ENCODE data around the gene ZNF652. TPM values are rescaled to one million over a fixed set of nuclear protein-coding genes. Genes with fewer than 3 reads are reported as not detected.
"Not testable (repeated sequence)": the region's sequence is repeated elsewhere in the genome, so short reads cannot be mapped to it uniquely, and the experiment has no call there.

Gene ZNF652
- total RNA-seq, 1 experiment from 2014 or later: 42.8 TPM

DNA sequence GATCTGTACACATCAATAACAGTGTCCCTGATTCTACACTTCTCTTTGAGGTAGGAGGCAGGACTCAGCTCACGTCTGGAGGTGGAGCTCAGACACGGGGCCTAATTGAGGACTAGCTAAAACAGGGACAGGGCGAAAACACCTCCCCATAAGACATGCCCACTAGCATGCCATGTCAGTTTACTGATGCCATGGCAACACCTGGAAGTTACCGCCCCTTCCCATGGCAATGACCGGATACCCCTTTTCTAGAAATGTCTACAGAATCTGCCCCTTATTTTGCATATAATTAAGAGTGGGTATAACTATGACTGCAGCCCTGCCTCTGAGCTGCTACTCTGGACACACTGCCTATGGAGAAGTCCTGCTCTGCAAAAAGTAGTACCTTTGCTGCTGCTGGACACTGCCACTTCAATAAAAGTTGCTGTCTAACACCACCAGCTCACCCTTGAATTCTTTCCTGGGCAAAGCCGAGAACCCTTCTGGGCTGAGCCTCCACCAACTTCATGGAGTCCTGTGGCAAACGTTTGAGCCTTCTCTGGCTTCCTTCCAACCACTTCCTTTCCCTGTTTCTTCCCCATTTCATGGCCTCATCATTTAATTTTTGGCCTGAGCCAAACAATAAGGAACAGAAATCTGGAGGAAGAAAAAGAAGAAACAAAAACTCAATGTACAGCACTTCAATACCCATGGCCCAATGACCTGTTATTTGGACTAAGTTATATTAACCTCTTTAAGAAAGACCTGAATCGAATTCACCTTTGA, 31.6 kb upstream of the ZNF652 start:
- CTCF ChIA-PET: no interaction called here
- H3K27ac Mint-ChIP-seq (ENCODE audit: unreplicated experiment): no peak overlapping the region
- no peaks in the 10 kb centered on the region for H3K9me3 Mint-ChIP-seq (ENCODE audit: low read depth, unreplicated experiment)
- no peak for DNase-seq
- intact Hi-C loops (cut with micrococcal nuclease; ENCODE audit: unreplicated experiment): loop anchor here (2.0 kb wide), 1 partner anchor 31 kb away; the partner anchor contains the start of gene ZNF652
- TF ChIP-seq, protein P1, sequence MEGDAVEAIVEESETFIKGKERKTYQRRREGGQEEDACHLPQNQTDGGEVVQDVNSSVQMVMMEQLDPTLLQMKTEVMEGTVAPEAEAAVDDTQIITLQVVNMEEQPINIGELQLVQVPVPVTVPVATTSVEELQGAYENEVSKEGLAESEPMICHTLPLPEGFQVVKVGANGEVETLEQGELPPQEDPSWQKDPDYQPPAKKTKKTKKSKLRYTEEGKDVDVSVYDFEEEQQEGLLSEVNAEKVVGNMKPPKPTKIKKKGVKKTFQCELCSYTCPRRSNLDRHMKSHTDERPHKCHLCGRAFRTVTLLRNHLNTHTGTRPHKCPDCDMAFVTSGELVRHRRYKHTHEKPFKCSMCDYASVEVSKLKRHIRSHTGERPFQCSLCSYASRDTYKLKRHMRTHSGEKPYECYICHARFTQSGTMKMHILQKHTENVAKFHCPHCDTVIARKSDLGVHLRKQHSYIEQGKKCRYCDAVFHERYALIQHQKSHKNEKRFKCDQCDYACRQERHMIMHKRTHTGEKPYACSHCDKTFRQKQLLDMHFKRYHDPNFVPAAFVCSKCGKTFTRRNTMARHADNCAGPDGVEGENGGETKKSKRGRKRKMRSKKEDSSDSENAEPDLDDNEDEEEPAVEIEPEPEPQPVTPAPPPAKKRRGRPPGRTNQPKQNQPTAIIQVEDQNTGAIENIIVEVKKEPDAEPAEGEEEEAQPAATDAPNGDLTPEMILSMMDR (IDR thresholded peaks at IDR 0.05; ENCODE audit: unreplicated experiment): no peak
- H3K36me3 Mint-ChIP-seq (ENCODE audit: insufficient read depth, unreplicated experiment): no peaks in the 10 kb centered on the region
- peaks cover 14% of the 10 kb centered on the region for H3K4me1 Mint-ChIP-seq (ENCODE audit: low read depth, unreplicated experiment)
- H3K27me3 Mint-ChIP-seq (ENCODE audit: unreplicated experiment): peaks cover 19% of the 10 kb centered on the region
- no TSS peak for BruUV-seq (replicated peaks)
- H3K4me3 Mint-ChIP-seq (ENCODE audit: low read depth, unreplicated experiment): no peak overlapping the region

DNA sequence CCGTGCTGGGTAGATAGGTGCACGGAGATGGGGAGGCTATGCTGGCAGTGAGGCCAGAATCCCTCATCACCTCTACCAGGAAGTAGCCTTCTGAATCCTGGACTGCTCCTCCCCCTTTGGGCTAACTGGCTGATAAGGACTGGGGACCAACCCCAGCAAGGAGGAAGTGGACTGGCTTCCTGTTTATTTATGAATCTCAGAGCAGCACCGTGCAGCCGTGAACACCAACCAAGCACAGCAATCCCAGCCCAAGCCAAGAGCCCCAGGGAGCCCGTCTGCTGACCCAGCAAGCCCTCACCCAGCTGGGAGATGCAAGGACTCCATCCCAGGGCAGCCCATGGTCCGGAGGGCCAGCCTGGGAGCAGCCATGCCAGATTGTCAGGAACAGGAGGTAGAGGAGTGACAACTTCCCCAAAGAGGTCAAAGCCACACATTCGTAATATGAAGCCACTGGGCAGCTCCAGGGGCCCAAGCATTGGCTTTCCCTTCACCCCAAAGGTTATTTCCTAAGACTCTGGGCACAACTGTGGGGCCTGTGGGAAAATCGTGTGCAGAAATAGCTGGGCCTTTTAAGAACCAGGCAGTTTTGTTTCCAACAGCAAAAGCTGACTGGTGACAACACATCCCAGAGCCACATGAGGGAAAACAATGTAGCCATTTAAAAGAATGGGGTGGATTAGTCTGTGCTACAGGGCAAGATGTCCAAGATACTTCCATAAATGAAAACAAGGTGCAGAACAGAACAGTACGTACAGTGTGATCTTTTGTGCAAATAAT, 28.7 kb upstream of the ZNF652 start:
- Mint-ChIP-seq H3K4me1 (ENCODE audit: low read depth, unreplicated experiment) (peaks cover 14% of the 10 kb centered on the region), H3K27me3 (ENCODE audit: unreplicated experiment) (peaks cover 13% of the 10 kb centered on the region), H3K27ac (ENCODE audit: unreplicated experiment) (peak overlapping the region; percentile 2), H3K4me3 (ENCODE audit: low read depth, unreplicated experiment) (no peak overlapping the region), H3K9me3 (ENCODE audit: low read depth, unreplicated experiment) (no peaks in the 10 kb centered on the region), H3K36me3 (ENCODE audit: insufficient read depth, unreplicated experiment) (no peaks in the 10 kb centered on the region)
- intact Hi-C loops (cut with micrococcal nuclease; ENCODE audit: unreplicated experiment): no loop called here
- peak; percentile 52 for DNase-seq
- TF ChIP-seq, protein P1 (IDR thresholded peaks at IDR 0.05; ENCODE audit: unreplicated experiment): no peak
- CTCF ChIA-PET: interaction anchor here (1.1 to 1.3 kb wide), 2 partner anchors 10 to 75 kb away, joined by 4 to 5 read pairs; no protein-coding TSS in a partner anchor
- no TSS peak for BruUV-seq (replicated peaks)

DNA sequence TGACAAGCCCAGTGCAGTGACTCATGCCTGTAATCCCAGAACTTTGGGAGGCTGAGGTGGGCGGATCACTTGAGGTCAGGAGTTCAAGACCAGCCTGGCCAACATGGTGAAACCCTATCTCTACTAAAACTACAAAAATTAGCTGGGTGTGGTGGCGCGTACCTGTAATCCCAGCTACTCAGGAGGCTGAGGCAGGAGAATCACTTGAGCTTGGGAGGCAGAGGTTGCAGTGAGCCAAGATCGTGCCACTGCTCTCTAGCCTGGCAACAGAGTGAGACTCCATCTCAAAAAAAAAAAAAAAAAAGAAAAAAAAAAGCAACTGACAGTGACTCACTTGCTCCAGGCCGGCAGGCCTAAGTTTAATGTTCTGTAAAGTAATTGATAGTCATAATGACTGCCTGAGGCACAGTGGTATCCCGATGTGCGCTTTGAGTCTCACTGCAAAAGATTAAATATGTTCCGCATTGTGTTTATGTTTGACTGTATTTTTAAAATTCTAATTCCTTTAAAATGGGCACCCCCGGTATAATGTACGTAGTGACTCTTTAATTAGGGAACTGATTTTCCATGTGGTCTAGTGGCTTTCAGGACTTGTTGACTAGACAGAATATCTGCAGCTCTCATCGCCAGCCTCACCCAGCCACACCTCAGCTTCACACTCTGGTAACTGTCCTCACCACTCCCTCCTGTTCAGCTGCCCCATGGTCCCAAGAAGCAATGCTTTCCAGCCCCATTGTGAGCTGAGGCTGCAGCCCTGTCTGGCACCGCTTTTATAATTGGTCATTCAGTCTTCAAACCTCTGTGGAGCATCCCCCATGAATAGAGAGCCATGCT, 27.7 kb upstream of the ZNF652 start:
- DNase-seq; H3K9me3 Mint-ChIP-seq (ENCODE audit: low read depth, unreplicated experiment); H3K27ac Mint-ChIP-seq (ENCODE audit: unreplicated experiment); intact Hi-C loops (cut with micrococcal nuclease; ENCODE audit: unreplicated experiment); H3K36me3 Mint-ChIP-seq (ENCODE audit: insufficient read depth, unreplicated experiment); H3K4me3 Mint-ChIP-seq (ENCODE audit: low read depth, unreplicated experiment); BruUV-seq (replicated peaks): not testable (repeated sequence)
- Mint-ChIP-seq H3K4me1 (ENCODE audit: low read depth, unreplicated experiment) (peaks cover 14% of the 10 kb centered on the region), H3K27me3 (ENCODE audit: unreplicated experiment) (peaks cover 13% of the 10 kb centered on the region)
- CTCF ChIA-PET: interaction anchor here (0.6 to 1.0 kb wide), 3 partner anchors 24 to 380 kb away, joined by 3 to 5 read pairs (median 4); no protein-coding TSS in a partner anchor

DNA sequence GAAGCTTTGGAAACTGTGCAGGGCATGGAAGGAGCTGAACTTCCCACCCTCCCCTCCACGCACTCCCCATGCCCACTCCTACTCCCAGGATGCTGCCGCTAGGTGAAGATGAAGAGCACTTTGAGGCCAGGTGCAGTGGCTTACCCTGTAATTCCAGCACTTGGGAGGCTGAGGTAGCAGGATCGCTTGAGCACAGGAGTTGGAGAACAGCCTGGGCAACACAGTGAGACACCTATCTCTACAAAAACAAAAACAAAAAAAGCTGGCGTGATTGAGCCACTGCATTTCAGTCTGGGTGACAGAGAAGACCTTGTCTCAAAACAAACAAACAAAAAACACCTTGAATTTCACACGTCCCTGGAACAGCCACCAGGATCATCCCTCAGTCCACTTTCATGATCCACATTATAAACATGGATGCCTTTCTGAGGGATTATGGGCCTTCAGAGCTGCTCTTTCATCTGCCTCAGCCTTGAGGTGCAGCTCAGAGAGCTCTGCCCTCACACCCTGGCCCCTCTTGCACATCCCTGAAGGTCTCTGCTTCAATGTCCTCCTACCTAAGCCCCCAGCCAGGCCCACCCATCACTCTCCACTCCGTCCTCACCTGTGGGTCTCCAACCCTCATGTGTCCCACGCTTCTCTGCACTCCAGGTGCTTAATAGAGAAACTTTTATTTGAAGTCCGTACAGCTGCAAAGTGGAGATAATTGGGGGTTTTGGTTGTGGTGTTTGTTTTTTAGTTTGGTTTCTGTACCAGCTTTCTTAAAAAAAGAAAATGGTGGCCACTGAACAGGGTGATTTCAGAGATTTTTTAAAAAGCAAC, 26.9 kb upstream of the ZNF652 start:
- Mint-ChIP-seq H3K27ac (ENCODE audit: unreplicated experiment) (no peak overlapping the region), H3K36me3 (ENCODE audit: insufficient read depth, unreplicated experiment) (no peaks in the 10 kb centered on the region), H3K4me1 (ENCODE audit: low read depth, unreplicated experiment) (peaks cover 14% of the 10 kb centered on the region), H3K9me3 (ENCODE audit: low read depth, unreplicated experiment) (no peaks in the 10 kb centered on the region), H3K4me3 (ENCODE audit: low read depth, unreplicated experiment) (no peak overlapping the region), H3K27me3 (ENCODE audit: unreplicated experiment) (peaks cover 13% of the 10 kb centered on the region)
- DNase-seq: no peak
- CTCF ChIA-PET: interaction anchor here (0.6 to 1.0 kb wide), 3 partner anchors 23 to 379 kb away, joined by 3 to 5 read pairs (median 4); no protein-coding TSS in a partner anchor
- TF ChIP-seq, protein P1 (IDR thresholded peaks at IDR 0.05; ENCODE audit: unreplicated experiment): no peak
- BruUV-seq (replicated peaks): no TSS peak
- intact Hi-C loops (cut with micrococcal nuclease; ENCODE audit: unreplicated experiment): no loop called here

Data from Calu3 (cell line).